Keratinocyte (primary cell): Measurements from ENCODE around the gene SND1.

ENCODE experiments used
- CTCF ChIP-seq, 3 experiments: IDR thresholded peaks in 1 of 3; conservative IDR thresholded peaks in 1 of 3; optimal IDR thresholded peaks in 1 of 3; 2 replicates in 2 of 3; 3 replicates in 1 of 3; pipeline versions ENCODE3 to v1.5.1; 2011; ENCODE audit warnings: low read length in 3 of 3, mild to moderate bottlenecking in 3 of 3, moderate library complexity in 2 of 3, control low read depth in 1 of 3, inconsistent platforms in 1 of 3; ENCODE audit not compliant: insufficient read depth in 2 of 3; ENCODE audit errors: extremely low read depth in 1 of 3
- EZH2 ChIP-seq: IDR thresholded peaks from one replicate; pipeline ENCODE4 v1.6.1; 2012; ENCODE audit warnings: inconsistent platforms, mild to moderate bottlenecking, low read length, moderate library complexity

DNA sequence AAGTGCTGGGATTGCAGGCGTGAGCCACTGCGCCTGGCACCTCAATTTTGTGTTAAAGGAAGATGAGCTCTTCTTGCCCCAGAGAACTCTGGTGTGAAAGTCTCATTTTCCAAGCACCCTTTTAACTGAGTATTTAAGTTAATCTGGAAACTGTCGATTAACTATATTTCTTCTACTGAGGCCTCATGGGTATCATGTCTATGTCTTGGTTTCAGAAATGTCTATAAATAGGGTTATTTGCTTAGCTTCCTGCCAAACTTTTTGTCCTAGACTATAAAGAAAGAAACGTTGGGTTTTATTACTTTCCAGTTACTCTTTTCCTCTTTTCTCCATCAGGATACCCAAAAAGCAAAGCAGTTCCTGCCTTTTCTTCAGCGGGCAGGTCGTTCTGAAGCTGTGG is 276.9 kb downstream of the SND1 start:
- no peak for TF ChIP-seq CTCF (optimal IDR thresholded peaks at IDR 0.05 in 1 of 3, IDR thresholded peaks at IDR 0.05 in 1 of 3, conservative IDR thresholded peaks at IDR 0.05 in 1 of 3; ENCODE audit: extremely low read depth in 1 of 3, insufficient read depth in 2 of 3, low read length in 3 of 3)
- no peak for TF ChIP-seq EZH2
